H4 (cell line): ENCODE results near the gene HSFX4. TPM values are rescaled to one million over a fixed set of nuclear protein-coding genes. Genes with fewer than 3 reads are reported as not detected.
"Not testable (repeated sequence)": the region's sequence is repeated elsewhere in the genome, so short reads cannot be mapped to it uniquely, and the experiment has no call there.

Experiments used
- DNase-seq: peaks from one replicate; pipeline ENCODE4 v3.0.0-alpha.2; 2015; ENCODE audit warnings: low spot score
- total RNA-seq: library from RNA; depleted of rRNA; stranded (reverse); fragments of >200 nt; shearing (Covaris generic); gene quantifications from 2 replicates; pipeline ENCODE4 v1.2.3, GENCODE V29; 2014

The HSFX4 gene
- total RNA-seq, 1 experiment from 2014 or later: not detected

DNA sequence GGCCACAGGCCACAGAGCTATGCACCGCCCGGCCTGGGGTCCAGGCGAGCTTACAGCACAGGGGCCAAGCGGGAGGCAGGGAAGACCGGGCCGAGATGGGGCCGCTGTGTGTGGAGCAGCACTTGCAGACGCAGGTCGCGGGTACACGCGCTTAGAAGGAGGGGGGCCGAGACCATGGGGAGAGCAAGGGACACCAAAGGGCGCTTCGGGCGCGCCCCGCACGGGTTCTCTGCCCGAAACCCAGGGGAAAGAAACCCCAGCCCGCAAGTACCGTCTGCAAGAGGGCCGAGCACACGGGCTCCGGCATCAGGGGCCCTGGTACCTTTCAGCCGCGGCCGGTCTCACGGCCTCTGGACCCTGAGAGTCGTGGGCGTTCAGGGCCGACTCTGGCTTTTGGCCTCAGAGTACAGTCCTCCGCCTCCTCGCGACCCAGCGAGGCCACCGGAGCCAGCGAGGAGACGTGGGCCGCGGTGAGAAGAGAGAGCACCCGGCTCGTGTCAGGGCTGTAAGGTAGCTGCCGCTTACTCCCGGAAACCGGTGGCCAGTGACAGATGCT, 8.6 kb downstream of the HSFX4 start:
- DNase-seq: no peak

DNA sequence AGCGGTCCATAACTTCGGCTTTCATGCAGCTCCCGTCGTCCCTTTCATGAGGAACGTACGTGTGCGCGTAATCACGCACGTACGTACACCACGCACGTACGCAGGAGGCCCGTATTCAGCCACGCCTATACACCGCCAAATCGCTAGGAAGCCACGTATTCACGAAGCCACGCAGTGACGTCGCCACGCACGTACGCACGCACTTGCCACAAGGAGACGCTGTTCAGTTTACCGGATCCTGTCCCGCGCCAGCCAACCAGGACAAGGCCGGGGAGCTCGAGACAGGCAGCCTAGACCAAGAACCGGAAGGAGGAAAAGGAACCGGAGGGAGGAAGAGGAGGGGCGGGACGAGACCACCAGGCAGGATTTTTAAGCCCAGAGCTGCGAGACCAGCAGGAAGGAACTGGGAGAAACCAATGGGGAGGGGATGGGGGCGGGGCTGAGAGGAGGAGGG, 9.1 kb downstream of the HSFX4 start, which contains the start of gene EOLA2:
TSS of gene EOLA2 (minus strand) at position 65 of the 454 bp plus-strand sequence. CDS start 4,617 bp downstream, outside the sequence.
- peak; percentile 99 for DNase-seq

DNA sequence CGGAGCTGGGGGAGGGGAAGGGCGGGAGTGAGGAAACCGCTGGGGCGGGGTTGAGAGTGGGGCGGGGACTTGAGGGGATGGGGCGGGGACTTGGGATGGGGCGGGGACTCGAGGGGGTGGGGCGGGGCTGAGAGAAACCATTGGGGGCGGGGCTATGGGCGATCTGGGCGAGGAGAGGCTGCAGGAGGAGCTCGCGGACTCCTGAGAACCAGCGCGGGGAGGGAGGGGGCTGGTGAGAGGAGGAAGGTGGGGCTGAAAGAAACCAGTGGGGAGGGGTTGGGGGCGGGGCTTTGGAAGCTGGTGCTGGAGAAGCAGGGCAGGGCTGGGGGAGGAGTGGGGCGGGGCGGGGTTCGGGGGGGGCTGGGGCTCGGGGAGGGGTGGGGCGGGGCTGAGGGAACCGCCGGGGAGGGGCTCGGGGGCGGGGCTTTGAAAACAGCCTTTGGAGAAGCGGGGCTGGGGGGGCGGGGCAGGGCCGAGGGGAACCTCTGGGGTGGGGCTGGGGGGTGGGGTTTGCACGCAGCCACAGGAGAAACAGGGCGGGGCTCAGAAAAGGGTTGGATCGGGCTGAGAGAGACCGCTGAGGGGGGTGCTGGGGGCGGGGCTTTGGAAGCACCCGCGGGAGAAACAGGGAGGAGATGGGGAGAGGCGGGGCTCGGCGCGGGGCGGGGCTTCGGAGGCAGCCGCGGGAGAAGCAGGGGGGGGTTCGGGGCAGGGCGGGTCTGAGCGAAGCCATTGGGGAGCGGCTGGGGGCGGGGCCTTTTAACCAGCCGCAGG, 9.7 kb downstream of the HSFX4 start:
- peak; percentile 77 for DNase-seq

DNA sequence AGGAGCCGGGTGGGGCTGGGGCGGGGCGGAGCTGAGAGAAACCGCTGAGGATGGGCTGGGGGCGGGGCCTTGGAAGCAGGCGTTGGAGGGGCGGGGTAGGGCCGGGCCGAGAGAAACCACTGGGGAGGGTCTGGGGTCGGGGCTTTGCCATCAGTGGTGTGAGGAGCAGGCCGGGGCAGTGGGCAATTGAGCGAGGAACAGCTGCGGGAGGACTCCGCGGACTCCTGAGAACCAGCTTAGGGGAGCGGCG, 10.2 kb downstream of the HSFX4 start:
- no peak for DNase-seq

DNA sequence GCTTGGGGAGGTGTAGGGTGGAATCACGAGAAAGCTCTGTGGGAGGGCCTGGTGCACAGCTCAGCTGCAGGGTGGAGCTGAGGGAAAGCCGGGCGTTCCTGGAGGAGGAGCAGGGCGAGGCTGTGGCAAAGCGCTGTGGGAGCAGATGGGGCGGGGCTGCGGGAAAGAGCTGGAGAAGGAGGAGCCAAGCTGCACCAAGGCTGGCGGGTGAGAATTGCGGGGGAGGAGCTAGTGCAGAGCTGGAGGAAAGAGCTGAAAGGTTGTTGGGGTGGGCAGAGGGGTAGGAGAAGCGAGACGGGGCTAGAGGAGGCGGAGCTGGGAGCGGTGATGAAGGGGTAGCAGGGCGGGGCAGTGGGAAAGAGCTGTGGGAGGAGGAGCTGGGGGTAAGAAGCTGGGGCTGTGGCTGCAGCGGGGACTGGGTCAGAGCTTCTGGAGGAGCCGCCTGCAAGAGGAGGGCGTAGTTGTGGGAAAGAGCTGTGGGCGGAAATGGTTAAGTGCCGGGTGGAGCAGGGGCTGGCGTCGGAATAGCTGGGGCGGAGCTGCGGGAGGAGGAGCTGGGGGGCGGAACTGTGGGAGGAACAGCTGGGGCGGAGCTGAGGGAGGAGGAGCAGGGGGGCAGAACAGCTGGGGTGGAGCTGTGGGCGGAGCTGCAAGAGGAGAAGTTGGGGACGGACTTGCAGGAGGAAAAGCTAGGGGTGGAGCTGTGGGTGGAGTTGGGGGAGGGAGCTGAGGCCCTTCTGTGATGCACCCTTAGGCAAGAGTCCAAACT, 10.7 kb downstream of the HSFX4 start:
- DNase-seq: peak; percentile 95

DNA sequence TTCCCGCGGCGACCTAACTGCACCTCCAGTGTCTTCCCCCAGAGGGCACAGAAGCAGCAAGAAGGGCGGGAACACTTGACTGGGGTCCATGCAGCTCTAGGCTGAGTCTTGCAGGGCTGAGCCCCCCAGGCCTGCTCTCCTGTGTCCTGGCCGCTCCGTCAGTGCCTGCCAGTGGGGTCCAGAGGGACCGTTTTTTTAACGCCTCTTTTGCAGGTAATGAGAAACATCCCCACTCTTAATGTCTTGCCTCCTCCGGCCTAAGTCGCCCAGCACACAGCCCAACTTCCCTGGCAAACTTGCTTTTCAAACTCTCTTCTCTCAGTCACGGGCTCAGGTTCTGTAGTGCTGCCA, 11.3 kb downstream of the HSFX4 start:
- not testable (repeated sequence) for DNase-seq

DNA sequence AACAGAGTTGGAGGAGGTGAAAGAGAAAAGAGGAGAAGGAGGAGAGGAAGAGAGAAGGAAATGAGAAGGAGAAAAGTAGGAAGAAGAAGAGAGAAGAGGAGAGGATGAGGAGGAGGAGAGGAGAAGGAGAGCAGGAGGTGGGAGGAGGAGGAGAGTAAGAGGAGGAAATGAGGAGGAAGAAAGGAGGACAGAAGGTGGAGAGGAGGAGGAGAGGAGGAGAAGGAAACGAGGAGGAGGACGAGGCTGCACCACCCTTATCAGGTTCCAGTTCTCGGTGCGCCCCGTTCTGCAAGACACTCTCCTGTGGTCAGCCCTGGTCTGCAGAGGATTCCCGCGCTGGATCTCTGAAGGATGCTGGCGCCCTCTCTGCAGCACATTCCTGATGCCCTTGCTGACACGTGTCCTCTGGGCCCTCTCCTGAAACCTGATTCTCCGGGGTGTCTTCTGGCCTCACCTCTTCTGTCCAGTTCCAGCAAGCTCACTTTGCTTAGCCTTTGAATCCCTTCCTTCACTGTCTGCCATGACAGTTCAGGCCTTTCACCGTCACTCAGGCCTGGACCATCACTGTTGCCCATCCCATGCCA, 15.8 kb downstream of the HSFX4 start:
- not testable (repeated sequence) for DNase-seq

DNA sequence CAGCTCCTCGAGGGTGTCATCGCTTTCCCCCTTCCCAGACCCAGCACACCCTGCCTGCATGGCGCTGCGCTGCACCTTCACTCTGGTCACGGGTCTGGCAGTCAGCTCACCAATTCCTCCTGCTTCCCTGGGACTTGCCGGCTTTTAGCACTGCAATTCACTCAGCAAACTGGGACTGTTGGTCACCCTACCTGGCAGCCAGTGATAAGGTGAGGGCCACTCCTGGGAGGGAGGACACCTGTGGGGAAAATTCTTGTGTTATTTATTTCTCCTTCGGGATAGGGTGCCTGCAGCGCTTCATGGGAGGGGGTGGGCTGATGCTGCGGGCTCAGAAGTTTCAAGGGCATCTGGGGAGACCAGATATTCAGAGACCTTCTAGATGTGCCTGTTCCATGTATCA, 16.4 kb downstream of the HSFX4 start:
- not testable (repeated sequence) for DNase-seq

DNA sequence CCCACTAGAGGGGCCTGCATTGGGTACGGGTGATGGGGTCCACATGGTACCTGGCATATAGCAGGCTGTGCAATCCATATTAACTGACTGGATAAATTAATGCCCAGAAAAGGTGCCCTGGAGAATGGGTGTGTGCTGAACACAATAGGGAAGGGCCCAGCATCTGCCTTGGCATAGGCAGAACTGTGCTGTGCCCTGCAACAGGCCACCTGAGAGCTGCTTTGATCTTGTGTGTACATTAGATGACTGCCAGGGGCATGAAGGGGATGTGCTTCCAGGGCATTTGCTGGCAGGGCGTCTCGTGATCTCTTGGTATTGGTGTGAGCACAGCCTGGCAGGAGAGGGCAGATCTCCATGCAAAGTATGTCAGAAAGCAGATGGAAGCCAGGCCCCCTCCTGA, 17.6 kb downstream of the HSFX4 start:
- DNase-seq: not testable (repeated sequence)

DNA sequence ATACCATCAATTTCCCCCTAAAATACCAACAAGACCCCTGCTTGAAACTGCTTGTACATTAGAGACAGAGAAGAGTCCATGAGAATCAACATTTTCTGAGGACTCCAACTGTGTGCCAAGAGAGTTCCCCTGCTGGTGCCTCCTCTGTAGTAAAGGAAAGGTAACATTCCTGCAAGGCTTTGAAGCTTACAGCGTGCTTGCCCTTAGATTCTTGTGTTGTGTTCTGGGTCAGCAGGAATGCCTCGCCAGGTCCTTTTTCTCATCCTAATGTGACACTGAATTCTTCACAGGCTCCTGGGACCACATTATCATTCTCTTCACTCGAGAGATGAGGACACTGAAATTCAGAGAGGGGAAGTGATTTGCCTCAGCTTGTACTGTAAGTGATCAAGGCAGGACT, 18.6 kb downstream of the HSFX4 start:
- DNase-seq: no peak

DNA sequence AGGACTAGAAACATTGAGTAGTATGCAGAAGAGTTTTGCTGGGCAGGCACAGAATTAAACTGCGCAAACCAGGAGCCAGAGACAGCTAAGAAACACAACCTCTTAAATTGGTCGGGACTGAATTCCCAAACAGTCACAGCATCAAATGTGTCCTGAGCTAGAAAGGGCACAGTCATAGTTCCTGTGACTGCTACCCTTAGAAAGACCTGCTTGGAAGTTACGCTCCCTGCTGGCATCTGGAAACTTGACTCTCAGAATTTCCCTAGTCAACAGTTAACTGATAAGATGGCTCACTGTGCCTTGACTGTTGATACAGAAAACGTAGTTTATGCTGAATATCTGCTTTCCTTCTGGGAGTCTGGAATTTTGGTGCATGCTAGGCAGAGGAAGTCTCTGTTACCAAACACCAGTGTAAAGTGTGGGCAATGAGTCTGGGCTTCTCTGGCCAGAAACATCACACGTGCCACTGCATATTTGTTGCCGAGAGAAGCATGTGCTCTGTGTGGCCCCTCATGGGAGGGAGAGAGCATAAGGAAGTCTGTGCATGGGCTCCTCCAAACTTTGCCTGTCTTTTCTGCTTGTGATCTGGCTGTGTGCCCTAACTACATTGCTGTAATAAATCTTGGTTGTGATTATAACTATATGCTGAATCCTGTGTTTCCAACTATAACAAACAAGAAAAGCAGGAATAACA, 20.5 kb downstream of the HSFX4 start:
- no peak for DNase-seq

DNA sequence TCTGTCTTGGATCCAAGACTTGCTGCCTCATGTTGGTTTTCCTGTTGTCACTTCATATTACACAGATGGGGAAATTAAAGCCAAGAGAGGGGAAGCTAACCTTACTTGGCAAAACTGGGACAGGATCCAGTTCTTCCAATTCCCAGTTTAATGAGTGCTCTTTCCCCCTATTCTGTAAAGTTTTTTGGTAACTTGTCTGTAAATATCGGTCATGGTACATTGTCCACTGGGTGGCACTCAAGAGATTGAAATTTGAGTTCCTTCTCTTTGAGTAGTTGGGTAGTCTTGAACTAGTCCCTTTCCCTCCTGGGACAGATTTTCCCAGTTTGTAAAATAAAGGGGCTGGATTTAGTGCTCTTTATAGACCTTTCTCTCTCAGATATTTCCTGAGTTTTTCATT, 21.3 kb downstream of the HSFX4 start:
- DNase-seq: peak; percentile 33

DNA sequence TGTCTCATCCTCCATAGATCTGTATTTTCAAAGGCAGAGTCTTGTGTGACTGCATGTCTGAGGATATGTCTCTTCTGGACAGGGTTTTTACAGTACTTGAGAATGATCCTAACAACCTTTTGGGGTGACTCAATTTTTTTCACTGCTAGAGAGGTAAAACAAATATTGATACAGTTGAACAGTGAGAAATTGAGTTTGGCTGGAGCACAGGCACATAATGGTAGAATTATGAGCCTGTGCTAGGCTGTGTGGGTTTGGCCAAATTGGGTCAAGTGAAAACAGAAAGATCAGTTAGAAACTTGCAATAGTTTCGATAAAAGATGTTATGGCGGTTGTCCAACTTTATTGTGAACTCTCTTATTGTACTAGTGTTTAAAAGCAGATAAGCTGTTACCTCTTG, 32.2 kb downstream of the HSFX4 start:
- no peak for DNase-seq

DNA sequence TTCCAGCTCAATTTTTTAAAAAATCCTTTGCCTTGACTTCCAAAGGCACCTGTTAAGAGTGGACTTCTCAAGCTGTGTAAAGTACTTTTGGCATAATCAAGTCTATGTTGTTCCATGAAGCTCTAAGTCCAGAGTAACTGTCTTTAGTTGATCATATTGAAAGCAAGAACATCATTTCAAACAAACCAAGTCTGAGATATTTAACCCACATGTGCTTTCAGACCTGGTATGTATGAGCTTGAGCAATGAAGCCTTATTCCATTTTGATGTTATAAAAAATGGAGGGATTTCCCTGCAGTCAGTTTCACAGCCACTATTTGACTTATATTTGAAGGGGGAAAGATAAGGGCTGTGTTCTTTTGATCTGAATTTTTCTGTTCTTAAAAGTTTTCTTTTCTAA, 32.6 kb downstream of the HSFX4 start:
- DNase-seq: no peak

DNA sequence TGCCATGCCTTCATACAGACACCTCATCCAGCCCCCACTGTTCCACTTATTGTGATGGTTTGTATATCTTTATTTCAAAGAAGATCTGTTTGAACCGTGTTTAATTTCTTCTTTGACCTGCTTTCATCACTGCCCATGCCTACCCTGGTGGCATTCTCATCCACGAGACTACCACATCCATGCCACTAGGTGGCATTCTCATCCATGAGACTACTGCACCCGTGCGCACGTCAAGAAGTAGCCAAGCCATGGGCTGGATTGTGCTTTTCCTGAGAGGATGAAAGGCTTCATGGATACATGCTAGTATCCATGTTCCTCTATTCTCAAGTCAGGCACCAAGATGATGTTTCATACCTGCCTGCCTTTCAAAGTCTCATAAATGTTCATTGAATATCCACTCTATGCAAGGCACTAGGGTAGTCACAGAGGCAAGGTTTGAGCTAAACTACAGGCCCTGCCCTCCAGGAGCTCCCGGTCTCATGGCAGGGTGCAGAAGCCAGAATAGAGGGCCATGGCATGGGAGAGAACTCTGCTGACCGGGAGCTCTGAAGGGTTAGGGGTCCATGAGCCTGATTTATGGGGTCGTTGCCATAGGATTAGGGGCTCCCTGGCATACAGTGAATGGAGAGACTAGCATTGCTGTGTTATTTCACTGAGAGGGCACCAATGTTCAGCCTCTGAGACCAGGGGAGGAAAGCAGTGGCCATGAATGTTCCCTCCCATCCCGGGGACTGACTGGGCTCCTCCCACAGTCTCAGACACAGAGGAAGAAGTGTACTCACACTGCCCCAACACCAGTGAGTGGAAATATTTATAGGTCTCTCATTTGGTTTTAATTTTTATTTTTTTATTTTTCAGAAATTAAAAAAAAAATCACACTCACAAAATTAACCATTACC, 33.7 kb downstream of the HSFX4 start:
- peak; percentile 69 for DNase-seq

DNA sequence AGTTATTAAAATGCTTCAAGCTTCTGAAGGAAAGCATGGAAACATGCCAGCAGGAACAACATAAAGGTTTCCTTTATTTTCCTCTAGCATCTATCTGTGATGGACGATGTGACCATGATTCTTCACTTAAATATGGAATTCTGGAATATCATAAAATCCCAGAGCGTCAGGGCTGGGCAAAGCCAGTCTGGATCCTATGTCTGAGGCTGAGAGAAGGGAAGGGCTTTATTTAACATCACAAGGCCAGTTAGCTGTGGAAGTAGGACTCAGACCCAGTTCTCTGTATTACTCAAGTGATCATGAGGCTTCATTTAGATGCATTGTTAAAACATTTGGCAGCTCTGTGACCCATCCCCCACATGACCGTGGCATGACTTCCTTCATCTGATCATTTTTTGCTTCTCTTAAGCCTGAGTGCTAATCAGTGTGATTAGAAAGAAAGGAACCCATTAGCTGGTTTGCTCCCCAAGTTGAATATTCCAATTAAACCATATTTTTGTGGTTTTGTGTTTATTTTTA, 49.8 kb downstream of the HSFX4 start:
- no peak for DNase-seq
